ENCODE data around the gene NAXD.
"Not testable (repeated sequence)": the region's sequence is repeated elsewhere in the genome, so short reads cannot be mapped to it uniquely, and the experiment has no call there.

NAXD gene

DNA sequence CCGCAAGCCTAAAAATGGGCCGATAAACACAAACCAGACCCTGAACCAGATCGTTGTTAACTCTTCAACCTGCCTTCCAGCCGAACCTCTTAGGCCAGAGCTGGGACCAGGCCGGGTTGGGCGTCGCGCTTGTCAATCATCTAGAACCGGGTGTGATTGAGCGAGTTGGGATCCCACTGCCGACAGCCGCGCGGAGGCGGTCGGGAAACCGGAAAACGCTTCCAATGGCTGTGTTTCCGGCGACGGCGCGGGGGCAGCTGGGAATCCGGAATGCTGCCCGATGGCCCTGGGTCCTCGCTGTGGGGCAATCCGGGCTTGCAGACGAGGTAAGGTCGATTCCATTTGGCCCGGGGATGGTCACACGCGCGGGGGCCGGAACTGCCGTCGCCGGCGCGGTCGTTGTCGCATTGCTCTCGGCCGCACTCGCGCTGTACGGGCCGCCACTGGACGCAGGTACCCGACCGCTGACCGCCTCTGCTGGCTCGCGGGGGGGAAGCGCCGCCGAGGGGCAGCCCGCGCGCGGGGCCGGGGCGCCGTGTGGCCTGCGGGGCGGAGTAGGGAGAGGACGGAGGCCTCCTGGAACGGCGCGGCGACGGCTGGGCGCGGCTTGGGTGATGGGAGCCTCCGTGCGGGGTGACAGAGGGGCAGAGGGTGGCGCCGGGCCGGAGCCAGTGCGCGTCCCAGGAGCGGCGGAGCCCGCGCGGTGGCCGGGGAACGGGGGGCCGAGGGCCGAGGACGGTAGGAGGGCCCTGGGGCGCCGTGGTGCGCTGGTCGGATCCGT lies at the start of gene NAXD:
NAXD (plus strand) TSS at position 224 of the 781 bp plus-strand sequence; CDS start at position 281, 57 bp downstream.
- DNase-seq (ENCODE audit: low read depth in 2 of 3, low spot score in 1 of 3) = peak; percentile 75 to 84 (median 81)

- no peak for DNase-seq (ENCODE audit: low read depth in 2 of 3, low spot score in 1 of 3)
Observed at GRCh38 chr13:110566171-110566570, 49.2 kb upstream of the NAXD start.

- DNase-seq (ENCODE audit: low read depth in 2 of 3, low spot score in 1 of 3) = no peak
Observed at GRCh38 chr13:110568612-110569011, 46.7 kb upstream of the NAXD start.

DNA sequence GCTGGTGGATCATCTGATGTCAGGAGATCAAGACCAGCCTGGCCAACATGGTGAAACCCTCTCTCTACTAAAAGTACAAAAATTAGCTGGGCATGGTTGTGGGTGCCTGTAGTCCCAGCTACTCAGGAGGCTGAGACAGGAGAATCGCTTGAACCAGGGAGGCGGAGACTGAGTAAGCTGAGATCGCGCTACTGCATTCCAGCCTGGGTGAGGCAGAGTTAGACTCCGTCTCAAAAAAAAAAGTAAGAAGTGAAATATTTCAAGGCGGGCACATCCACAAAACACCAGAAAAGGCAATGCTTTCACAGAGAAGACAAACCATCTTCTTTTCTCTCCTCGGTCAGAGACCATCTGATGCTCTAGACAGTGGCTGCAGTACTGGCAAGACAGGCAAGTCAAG lies 45.4 kb upstream of the NAXD start:
- DNase-seq (ENCODE audit: low read depth in 2 of 3, low spot score in 1 of 3) = not testable (repeated sequence)

DNA sequence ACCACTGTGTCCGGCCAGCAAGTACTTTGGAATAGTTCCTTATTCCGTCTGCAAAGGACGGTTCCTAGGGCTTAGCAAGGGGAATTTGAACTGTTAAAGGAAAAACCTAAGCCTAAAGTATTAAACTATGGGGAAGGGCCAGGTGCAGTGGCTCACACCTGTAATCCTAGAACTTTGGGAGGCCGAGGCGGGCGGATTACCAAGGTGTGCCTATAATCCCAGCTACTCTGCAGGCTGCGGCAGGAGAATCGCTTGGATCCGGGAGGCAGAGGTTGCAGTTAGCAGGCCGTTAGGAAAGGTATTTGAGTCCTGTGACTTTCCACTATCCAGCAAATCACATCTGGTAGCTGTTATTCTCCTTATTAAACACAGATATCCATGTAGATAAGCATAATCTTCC lies 44.5 kb upstream of the NAXD start:
- no peak for DNase-seq (ENCODE audit: low read depth in 2 of 3, low spot score in 1 of 3)

DNA sequence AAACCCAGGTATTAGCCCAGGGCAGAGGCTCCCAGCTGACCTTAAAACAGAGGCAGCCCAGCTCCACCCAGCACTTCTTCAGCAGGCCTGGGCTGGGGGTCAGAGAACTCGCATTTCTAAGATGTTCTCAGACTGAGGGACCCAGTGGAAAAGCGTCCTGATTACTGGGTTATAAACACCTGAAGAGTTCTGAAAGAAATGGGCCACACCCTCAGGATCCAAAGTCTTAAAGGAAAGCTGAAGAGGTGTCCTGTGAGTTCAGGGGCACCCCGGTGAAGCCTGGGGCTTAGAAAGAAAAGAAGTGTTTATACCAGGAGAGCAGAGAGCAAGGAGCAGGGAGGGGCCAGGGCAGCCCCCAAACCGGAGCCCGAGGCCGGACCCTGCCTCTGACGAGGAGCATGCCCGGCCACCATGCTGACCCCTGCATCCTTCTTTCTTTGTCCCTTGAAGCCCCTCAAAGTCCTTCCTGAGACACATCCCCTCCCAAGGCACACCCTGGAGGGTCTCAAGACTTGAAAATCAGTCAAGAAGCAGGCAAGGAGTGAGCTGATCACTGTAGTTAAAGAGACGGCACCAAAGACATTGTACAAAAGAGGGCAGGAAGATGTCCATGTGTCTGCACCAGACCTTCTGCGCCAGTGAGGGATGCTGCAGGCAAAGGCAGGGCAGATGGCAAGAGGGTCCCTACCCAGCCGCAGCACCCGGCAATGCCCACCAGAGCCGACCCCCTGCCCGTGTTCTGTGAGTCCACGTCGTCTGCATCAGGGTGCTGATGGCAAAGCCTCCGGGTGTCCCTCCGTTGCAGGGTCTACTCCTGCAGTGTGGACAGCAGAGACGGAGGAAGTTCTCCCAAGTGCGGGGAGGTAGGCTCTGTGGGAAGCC lies 43.2 kb upstream of the NAXD start:
- DNase-seq (ENCODE audit: low read depth in 2 of 3, low spot score in 1 of 3) = no peak

DNA sequence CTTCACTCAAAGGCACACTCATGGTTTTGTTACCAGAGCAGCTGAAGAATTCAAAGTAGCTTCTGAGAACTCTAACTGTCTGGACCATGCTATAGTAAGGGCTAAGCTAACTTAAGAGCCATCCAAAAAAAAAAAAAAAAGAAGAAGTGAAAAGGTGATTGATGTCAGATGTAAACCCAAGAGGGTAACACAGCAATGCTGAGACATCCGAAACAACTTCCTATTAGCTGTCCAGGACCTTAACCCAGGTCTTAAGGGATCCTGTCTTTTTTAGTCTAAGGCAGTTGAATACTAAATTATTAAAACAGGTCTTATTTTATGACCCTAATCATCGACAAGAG lies 42.6 kb upstream of the NAXD start:
- DNase-seq (ENCODE audit: low read depth in 2 of 3, low spot score in 1 of 3) = no peak

DNA sequence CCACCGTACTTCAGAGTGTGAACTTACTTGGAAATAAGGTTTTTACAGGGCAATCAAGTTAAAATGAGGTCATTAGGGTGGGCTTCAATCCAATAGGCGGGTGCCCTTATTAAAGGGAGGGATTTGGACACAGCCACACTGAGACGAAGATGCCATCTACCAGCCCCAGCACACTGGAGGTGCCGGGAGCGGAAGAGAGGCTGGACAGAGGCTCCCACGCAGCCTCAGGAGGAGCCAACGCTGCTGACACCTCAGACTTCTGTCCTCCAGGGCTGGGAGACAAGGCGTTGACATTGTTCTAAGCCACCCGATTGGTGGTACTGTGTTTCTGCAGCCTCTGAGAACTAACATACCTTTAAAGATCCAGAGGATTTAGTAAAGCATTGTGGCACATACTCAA lies 41.2 kb upstream of the NAXD start:
- DNase-seq (ENCODE audit: low read depth in 2 of 3, low spot score in 1 of 3) = no peak

DNA sequence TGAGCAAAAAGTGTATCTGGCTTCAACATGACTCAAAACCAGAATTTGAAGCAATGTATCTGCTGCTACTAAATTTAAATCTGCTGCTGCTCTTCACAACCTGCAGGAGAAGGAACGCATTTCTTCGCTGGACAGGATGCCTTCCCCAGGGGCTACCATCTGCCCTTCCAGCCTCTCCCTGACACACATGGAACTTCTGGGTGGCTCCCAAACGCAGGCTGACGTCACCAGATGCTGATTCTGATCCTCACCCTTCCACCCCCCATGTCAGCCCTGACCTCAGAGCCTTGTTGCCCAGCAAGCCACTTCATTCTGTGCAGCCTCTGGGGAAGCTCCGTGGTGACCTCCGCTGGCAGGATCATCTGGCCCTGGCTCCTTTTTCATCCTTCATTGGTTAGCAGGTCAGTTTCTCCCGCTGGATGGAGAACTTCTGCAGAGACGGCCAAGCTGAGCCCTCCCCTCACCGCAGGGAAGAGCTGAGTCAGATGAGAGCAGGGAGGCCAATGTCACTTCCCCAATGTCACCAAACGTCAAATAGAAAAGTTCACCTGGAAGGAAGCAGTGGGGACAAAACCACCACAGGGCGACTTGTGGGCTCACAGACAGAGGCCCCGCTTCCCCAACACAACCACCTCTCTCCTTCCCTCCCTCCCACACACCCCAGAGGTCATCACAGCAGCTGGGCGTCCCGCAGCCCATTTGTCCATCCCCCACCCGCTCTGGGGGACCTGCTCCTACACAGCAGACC lies 39.8 kb upstream of the NAXD start:
- DNase-seq (ENCODE audit: low read depth in 2 of 3, low spot score in 1 of 3) = no peak

- no peak for DNase-seq (ENCODE audit: low read depth in 2 of 3, low spot score in 1 of 3)
Observed at GRCh38 chr13:110576070-110576394, 39.3 kb upstream of the NAXD start.

DNA sequence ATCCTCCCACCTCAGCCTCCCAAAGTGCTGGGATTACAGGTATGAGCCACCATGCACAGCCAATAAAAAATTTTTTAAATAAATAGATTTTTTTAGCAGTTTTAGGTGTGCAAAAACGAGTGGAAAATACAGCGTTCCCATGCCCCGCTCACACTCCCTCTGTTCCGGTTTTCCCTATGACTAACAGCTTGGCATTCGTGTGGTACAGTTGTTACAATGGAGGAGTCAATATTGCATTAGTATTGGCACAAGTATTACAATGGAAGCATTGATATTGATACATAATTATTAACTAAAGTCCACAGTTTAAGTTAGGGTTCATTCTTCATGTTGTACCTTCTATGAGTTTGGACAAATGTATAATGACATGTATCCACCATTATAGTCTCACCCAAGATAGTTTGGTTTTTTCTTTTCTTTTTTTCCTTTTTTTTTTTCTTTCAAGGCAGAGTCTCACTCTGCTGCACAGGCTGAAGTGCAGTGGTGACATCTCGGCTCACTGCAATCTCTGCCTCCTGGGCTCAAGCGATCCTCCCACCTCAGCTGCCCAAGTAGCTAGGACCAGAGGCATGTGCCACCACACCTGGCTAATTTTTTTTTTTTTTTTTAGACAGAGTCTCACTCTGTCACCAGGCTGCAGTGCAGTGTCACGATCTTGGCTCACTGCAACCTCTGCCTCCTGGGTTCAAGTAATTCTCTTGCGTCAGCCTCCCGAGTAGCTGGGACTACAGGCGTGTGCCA lies 38.4 kb upstream of the NAXD start:
- no peak for DNase-seq (ENCODE audit: low read depth in 2 of 3, low spot score in 1 of 3)

- DNase-seq (ENCODE audit: low read depth in 2 of 3, low spot score in 1 of 3) = no peak
Observed at GRCh38 chr13:110578363-110578762, 37.0 kb upstream of the NAXD start.

DNA sequence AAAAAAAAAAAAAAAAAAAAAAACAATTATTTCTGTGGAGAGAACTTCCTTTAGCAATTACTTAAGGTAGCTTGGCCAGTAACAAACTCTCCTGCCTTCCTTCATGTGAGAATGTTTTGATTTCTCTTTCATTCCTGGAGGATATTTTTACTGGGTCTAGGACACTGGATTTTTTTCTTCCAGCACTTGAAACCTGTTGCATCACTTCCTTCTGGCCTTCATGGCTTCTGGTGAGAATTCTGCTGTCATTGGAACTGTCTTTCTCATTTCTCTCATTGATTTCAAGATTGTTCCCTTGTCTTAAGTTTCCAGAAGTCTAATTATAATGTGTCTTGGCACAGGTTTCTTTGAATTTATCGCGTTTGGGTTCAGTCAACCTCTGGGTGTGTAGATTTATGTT lies 34.5 kb upstream of the NAXD start:
- no peak for DNase-seq (ENCODE audit: low read depth in 2 of 3, low spot score in 1 of 3)

DNA sequence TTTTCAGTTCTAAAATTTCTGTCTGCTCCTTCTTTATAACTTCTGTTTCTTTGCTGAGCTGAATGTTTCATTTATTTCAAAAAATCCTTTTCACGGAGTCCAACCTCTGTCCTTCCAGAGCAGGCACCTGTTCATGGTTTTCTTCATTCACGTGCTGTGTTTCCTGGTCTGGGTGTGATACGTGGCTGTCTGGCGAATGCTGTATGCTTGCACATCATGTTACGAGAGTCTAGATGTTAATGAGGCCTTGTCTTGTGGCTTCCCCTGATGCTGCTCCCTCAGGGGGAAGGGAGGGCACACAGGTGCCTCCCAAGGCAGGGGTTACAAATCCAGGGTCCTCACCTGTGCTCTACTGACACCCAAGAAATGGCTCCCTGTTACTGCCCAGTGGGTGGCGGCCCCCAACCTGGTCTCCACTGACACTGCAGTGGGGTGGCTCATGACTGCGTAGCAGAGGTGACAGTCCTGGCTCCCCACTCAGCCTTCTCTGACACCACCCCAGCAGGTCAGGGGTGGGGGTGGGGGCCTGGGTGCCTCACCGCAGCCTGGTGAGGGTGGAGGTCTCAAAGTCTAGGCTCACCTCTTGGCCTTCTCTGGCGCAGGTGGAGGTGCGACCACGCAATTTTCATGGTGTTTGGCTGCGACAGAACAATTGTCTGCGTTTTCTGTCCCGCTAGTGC lies 33.7 kb upstream of the NAXD start:
- DNase-seq (ENCODE audit: low read depth in 2 of 3, low spot score in 1 of 3) = no peak

GRCh38 chr13:110582421-110582954 lies 32.9 kb upstream of the NAXD start:
- no peak for DNase-seq (ENCODE audit: low read depth in 2 of 3, low spot score in 1 of 3)

DNA sequence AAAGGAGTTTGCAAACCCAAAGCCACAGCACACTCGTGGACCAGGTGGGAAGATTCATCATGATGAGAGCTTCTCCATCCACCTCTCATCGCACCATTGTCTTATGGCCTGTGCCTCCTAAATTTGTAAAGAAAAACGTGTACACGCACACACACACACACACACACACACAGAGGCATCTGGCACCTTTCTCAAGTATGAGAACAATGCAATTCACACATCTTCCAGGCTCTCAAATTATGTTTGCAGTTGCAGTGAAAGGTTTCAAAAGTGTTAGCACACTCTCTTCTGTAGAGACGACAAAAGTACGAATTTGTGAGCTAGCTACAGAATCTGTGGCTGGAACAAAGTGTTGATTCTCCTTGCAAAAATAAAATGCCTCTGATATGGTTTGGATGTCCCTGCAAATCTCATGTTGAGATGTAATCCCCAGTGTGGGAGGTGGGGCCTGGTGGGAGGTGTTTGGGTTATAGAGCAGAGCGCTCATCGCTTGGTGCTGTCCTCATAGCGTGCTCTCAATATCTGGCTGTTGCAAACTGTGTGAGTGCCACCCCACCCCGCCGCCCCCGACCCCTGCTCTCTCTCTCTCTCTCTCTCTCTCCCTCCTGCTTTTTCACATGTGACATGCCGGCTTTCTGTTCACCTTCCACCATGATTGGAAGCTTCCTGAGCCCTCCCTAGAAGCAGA lies 32.0 kb upstream of the NAXD start:
- no peak for DNase-seq (ENCODE audit: low read depth in 2 of 3, low spot score in 1 of 3)

DNA sequence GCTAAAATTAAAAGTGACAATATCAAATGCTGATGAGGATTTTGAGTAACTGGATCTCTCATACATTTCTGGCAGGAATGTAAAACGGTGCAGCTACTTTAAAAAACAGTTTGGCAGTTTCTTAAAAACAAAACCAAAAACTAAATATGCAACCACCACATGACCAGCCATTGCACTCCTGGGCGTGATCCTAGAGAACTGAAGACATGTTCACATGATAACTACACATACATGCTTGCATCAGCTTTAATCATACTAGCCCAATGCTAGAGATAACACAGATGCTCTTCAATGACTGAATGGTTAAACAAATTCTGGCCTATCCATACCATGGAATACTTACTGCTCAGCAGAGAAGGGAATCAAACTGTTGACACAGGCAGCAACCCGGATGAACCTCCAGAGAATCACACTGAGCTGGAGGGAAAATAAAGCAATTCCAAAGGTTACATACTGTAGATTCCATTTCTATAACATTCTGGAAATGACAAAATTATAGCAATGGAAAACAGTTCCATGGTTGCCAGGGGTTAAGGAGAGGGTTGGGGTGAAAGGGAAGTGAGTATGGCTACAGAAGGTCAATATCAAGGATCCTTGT lies 25.5 kb upstream of the NAXD start:
- no peak for DNase-seq (ENCODE audit: low read depth in 2 of 3, low spot score in 1 of 3)

DNA sequence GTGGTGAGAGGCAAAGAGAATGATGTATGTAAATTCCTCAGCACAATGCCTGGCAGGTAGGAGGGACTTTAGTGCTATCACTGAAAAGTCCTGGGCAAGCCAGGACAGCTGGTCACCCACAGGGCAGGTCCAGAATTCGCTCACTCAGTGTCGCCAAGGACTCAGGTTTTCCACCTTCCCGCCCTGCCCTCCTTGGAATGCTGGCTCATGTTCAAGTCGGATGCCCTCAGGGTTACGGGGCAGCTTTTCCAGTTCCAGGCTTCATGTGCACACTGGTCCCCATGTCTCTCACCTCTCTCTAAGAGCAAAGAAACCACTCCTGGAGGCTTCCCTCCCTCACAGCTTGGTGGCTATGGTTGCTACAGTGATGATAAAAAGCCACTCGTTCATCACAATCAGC lies 24.8 kb upstream of the NAXD start:
- no peak for DNase-seq (ENCODE audit: low read depth in 2 of 3, low spot score in 1 of 3)

DNA sequence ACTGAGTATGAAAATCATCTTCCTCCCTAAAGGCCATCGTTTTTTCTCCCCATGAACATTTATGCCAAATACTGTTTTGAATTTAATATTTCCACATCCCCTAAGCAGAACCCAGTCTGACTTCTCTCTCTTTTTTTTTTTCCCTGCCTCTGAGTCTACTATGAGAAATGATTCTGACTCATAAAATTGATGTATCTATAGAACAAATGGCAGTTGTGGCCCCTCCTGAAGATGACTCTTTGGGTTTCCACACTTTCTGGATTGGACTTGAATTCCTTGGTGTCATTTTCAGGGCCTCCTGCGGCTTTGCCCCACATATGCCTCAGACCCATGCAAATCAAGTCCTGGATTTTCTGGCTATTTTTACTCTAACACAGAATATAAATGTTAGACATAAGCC lies 22.7 kb upstream of the NAXD start:
- DNase-seq (ENCODE audit: low read depth in 2 of 3, low spot score in 1 of 3) = no peak

All from stimulated activated CD4-positive, alpha-beta T cell treated with anti-CD3 and anti-CD28 coated beads, Interleukin-12 subunit alpha, Interleukin-12 subunit beta, amount 100 ng/mL, for 48 hours (primary cell).